ENCODE results near the gene IL1RAPL1. TPM values are rescaled to one million over a fixed set of nuclear protein-coding genes. Genes with fewer than 3 reads are reported as not detected.

IL1RAPL1 gene
- total RNA-seq, 1 experiment from 2014 or later = not detected

- Mint-ChIP-seq H3K27me3 (ENCODE audit: unreplicated experiment) (no peaks in the 10 kb centered on the region), H3K4me3 (ENCODE audit: low read depth, unreplicated experiment) (no peak overlapping the region), H3K36me3 (ENCODE audit: insufficient read depth, unreplicated experiment) (no peaks in the 10 kb centered on the region), H3K9me3 (ENCODE audit: low read depth, unreplicated experiment) (no peaks in the 10 kb centered on the region), H3K4me1 (ENCODE audit: low read depth, unreplicated experiment) (no peaks in the 10 kb centered on the region), H3K27ac (ENCODE audit: unreplicated experiment) (no peak overlapping the region)
- no TSS peak for BruUV-seq (replicated peaks)
- intact Hi-C loops (cut with micrococcal nuclease; ENCODE audit: unreplicated experiment) = no loop called here
- DNase-seq = no peak
- CTCF ChIA-PET = interaction anchor here (0.8 kb wide), 1 partner anchor 74 kb away, joined by 3 read pairs; no protein-coding TSS in a partner anchor
- TF ChIP-seq CTCF (IDR thresholded peaks at IDR 0.05; ENCODE audit: unreplicated experiment) = no peak
These were observed 457.4 kb downstream of the IL1RAPL1 start for GRCh38 chrX:29044423-29045184.

GRCh38 chrX:29065477-29065876 lies 478.2 kb downstream of the IL1RAPL1 start:
- H3K4me1 Mint-ChIP-seq (ENCODE audit: low read depth, unreplicated experiment) = no peaks in the 10 kb centered on the region
- H3K4me3 Mint-ChIP-seq (ENCODE audit: low read depth, unreplicated experiment) = no peak overlapping the region
- H3K27ac Mint-ChIP-seq (ENCODE audit: unreplicated experiment) = no peak overlapping the region
- H3K36me3 Mint-ChIP-seq (ENCODE audit: insufficient read depth, unreplicated experiment) = no peaks in the 10 kb centered on the region
- no peaks in the 10 kb centered on the region for H3K27me3 Mint-ChIP-seq (ENCODE audit: unreplicated experiment)
- H3K9me3 Mint-ChIP-seq (ENCODE audit: low read depth, unreplicated experiment) = no peaks in the 10 kb centered on the region
- no peak for DNase-seq
- TF ChIP-seq CTCF (IDR thresholded peaks at IDR 0.05; ENCODE audit: unreplicated experiment) = no peak
- BruUV-seq (replicated peaks) = no TSS peak
- CTCF ChIA-PET = interaction anchor here (0.6 kb wide), 1 partner anchor 540 kb away, joined by 3 read pairs; no protein-coding TSS in a partner anchor
- intact Hi-C loops (cut with micrococcal nuclease; ENCODE audit: unreplicated experiment) = no loop called here

- no peak for DNase-seq
- Mint-ChIP-seq H3K4me3 (ENCODE audit: low read depth, unreplicated experiment) (no peak overlapping the region), H3K27ac (ENCODE audit: unreplicated experiment) (no peak overlapping the region), H3K4me1 (ENCODE audit: low read depth, unreplicated experiment) (no peaks in the 10 kb centered on the region), H3K27me3 (ENCODE audit: unreplicated experiment) (no peaks in the 10 kb centered on the region), H3K9me3 (ENCODE audit: low read depth, unreplicated experiment) (no peaks in the 10 kb centered on the region), H3K36me3 (ENCODE audit: insufficient read depth, unreplicated experiment) (no peaks in the 10 kb centered on the region)
- intact Hi-C loops (cut with micrococcal nuclease; ENCODE audit: unreplicated experiment) = no loop called here
- CTCF ChIA-PET = no interaction called here
- no peak for TF ChIP-seq CTCF (IDR thresholded peaks at IDR 0.05; ENCODE audit: unreplicated experiment)
- no TSS peak for BruUV-seq (replicated peaks)
These were observed 479.3 kb downstream of the IL1RAPL1 start for GRCh38 chrX:29066516-29066915.

- intact Hi-C loops (cut with micrococcal nuclease; ENCODE audit: unreplicated experiment) = no loop called here
- no peaks in the 10 kb centered on the region for H3K9me3 Mint-ChIP-seq (ENCODE audit: low read depth, unreplicated experiment)
- CTCF ChIA-PET = no interaction called here
- TF ChIP-seq CTCF (IDR thresholded peaks at IDR 0.05; ENCODE audit: unreplicated experiment) = no peak
- no peaks in the 10 kb centered on the region for H3K27me3 Mint-ChIP-seq (ENCODE audit: unreplicated experiment)
- no peak overlapping the region for H3K27ac Mint-ChIP-seq (ENCODE audit: unreplicated experiment)
- no peaks in the 10 kb centered on the region for H3K36me3 Mint-ChIP-seq (ENCODE audit: insufficient read depth, unreplicated experiment)
- no peak for DNase-seq
- no peaks in the 10 kb centered on the region for H3K4me1 Mint-ChIP-seq (ENCODE audit: low read depth, unreplicated experiment)
- BruUV-seq (replicated peaks) = no TSS peak
- no peak overlapping the region for H3K4me3 Mint-ChIP-seq (ENCODE audit: low read depth, unreplicated experiment)
These were observed 480.1 kb downstream of the IL1RAPL1 start for GRCh38 chrX:29067351-29067750.
